ENCODE measurements around the gene SC5D. TPM values are rescaled to one million over a fixed set of nuclear protein-coding genes. Genes with fewer than 3 reads are reported as not detected.

The SC5D gene
- total RNA-seq, 2 experiments from 2014 or later = 20.4 to 22.9 TPM

DNA sequence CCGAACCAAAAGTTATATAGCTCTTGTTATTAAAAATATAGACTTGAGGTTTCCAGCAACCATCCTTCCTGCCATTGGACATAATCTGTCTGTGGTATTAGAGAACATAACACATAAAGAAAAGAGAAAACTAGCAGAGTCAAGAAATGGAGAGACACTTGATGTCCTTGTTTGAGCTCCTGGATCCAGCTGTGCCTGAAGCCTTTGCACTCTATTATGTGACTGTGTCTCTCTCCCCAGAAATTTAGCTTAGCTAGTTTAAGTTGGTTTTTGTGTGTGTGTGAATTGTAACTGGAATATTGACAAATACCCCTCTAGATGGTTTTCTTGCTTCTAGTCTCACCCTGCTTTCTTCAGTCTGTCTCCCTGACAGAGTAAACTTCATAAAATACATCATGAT, 61.6 kb downstream of the SC5D start:
- Mint-ChIP-seq H3K27ac (no peak overlapping the region), H3K27me3 (peaks cover 3% of the 10 kb centered on the region), H3K4me3 (no peak overlapping the region), H3K4me1 (no peaks in the 10 kb centered on the region), H3K36me3 (ENCODE audit: low read depth) (no peaks in the 10 kb centered on the region), H3K9me3 (peaks cover 2% of the 10 kb centered on the region)
- ChIA-PET CTCF (interaction anchor here (0.6 to 3.6 kb wide), 5 partner anchors 9 to 217 kb away, joined by 3 to 12 read pairs (median 5); no protein-coding TSS in a partner anchor), POLR2A (no interaction called here)
- DNase-seq = no peak

DNA sequence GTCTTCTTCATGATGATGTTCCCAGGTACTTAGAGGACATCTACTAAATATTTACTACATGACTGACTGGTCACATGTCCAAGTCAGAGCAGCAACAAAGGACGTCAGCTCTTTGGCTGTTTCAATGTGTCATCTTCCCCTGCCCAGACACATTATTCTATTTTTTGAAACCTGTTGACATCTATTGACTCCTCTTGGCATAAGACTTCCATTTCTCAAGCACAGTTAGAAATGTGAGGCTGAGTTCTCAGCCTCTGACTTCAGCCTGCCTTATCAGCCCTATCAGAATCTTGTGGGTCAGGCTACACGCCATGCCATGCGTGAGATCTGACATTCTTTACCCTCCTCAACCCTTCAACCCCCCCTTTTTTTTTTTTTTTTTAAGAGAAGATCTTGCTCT, 63.8 kb downstream of the SC5D start:
- ChIA-PET POLR2A (no interaction called here), CTCF (interaction anchor here (0.9 to 3.6 kb wide), 4 partner anchors 9 to 20 kb away, joined by 5 to 12 read pairs (median 6); no protein-coding TSS in a partner anchor)
- Mint-ChIP-seq H3K36me3 (ENCODE audit: low read depth) (no peaks in the 10 kb centered on the region), H3K4me1 (no peaks in the 10 kb centered on the region), H3K27ac (no peak overlapping the region), H3K27me3 (no peaks in the 10 kb centered on the region), H3K9me3 (peaks cover 2% of the 10 kb centered on the region), H3K4me3 (no peak overlapping the region)
- DNase-seq = no peak

Other genes starting within 250 kb of the SC5D start
- under 1 TPM; 0.25 TPM for gene TECTA, start 191.5 kb upstream of the SC5D start, total RNA-seq
- gene SORL1, start 159.5 kb downstream of the SC5D start, total RNA-seq = 100 to 1,000 TPM; 197 to 207 TPM

All from activated CD4-positive, alpha-beta T cell treated with anti-CD3 and anti-CD28 coated beads, Interleukin-2, amount 10 ng/mL, durations not matched to agents 7 days and 5 days (primary cell).